Natural killer cell (primary cell): ENCODE results near the gene CAMKK2. TPM values are rescaled to one million over a fixed set of nuclear protein-coding genes. Genes with fewer than 3 reads are reported as not detected.

Experiments used
- ATAC-seq, 3 donors: fragments of 150-1000 bp in 2 of 3; fragments of 200-7000 bp in 1 of 3; cut with Tn5 transposase; 1 replicate in 1 of 3; 2 replicates in 2 of 3; pipeline ENCODE4 v1.10.0; 2021; ENCODE audit warnings: mild to moderate bottlenecking in 2 of 3, moderate library complexity in 2 of 3
- DNase-seq, 2 donors: peaks; one replicate each; pipeline versions ENCODE4 v3.0.0 to v3.0.0-alpha.2; 2013 to 2021; ENCODE audit warnings: mixed read lengths in 1 of 2
- H3K27ac ChIP-seq: one replicate; pipeline ENCODE4 v1.5.1; 2013; ENCODE audit warnings: mild to moderate bottlenecking, low read length
- H3K27me3 ChIP-seq: one replicate; pipeline ENCODE4 v1.6.1; 2013; ENCODE audit warnings: low read length; ENCODE audit not compliant: control insufficient read depth, insufficient read depth
- H3K36me3 ChIP-seq: one replicate; pipeline ENCODE4 v1.6.1; 2013; ENCODE audit warnings: low read length; ENCODE audit not compliant: control insufficient read depth, insufficient read depth
- H3K4me1 ChIP-seq: one replicate; pipeline ENCODE4 v1.6.1; 2013; ENCODE audit warnings: low read length; ENCODE audit not compliant: control insufficient read depth, insufficient read depth
- H3K4me3 ChIP-seq: one replicate; pipeline ENCODE4 v1.5.1; 2013; ENCODE audit warnings: low read length
- H3K9me3 ChIP-seq: one replicate; pipeline ENCODE4 v1.6.1; 2013; ENCODE audit warnings: low read length; ENCODE audit not compliant: control insufficient read depth, insufficient read depth
- H3K27ac Mint-ChIP-seq, 2 donors: one replicate each; pipeline ENCODE4 v1.8.0; 2022; ENCODE audit warnings: mild to moderate bottlenecking in 2 of 2, mixed read lengths in 2 of 2, moderate library complexity in 1 of 2
- H3K27me3 Mint-ChIP-seq, 2 donors: one replicate each; pipeline ENCODE4 v1.8.0; 2022; ENCODE audit warnings: low read depth in 2 of 2, mixed read lengths in 2 of 2
- H3K36me3 Mint-ChIP-seq: one replicate; pipeline ENCODE4 v1.8.0; 2022; ENCODE audit warnings: mixed read lengths
- H3K4me1 Mint-ChIP-seq, 2 donors: one replicate each; pipeline ENCODE4 v1.8.0; 2022; ENCODE audit warnings: mixed read lengths in 2 of 2
- H3K4me3 Mint-ChIP-seq: one replicate; pipeline ENCODE4 v1.8.0; 2022; ENCODE audit warnings: mild to moderate bottlenecking, moderate library complexity, mixed read lengths
- H3K9me3 Mint-ChIP-seq, 2 donors: one replicate each; pipeline ENCODE4 v1.8.0; 2022; ENCODE audit warnings: mixed read lengths in 2 of 2
- CTCF ChIP-seq: fragments of 200-600 bp; IDR thresholded peaks from one replicate; pipeline ENCODE4 v1.8.0; 2022; ENCODE audit warnings: antibody characterized with exemption
- WGBS: methylation state at CpG from one replicate; pipeline ENCODE4 v1.1.7; 2013; ENCODE audit warnings: missing lambda C conversion rate; ENCODE audit not compliant: insufficient coverage; 5-methylcytosine and 5-hydroxymethylcytosine counted together
- intact Hi-C: fragments of 100-400 bp; cut with micrococcal nuclease; formaldehyde crosslinking; loops from one replicate; pipeline ENCODE4 v1.14.2; 2022
- total RNA-seq, 4 donors: library from RNA; stranded (reverse); fragments of 120-200 nt in 1 of 4; gene quantifications; one replicate each; pipeline versions ENCODE4 v1.2.3 to v1.2.4, GENCODE V29; 2013 to 2022

The CAMKK2 gene
- total RNA-seq, 3 donors from 2014 or later (not counting 1 experiment from before 2014, with no cell fraction given) = 19.6 to 27.4 (median 20.9) TPM

GRCh38 chr12:121214855-121215745, 81.4 kb downstream of the CAMKK2 start:
- ATAC-seq = peak in 2 of 3 donors; percentile 27 to 52
- H3K4me3 ChIP-seq = no peak overlapping the region
- Mint-ChIP-seq H3K4me3 (no peak overlapping the region), H3K36me3 (no peaks in the 10 kb centered on the region), H3K9me3 (no peaks in the 10 kb centered on the region), H3K27ac (peak overlapping the region; percentile 28 to 77), H3K4me1 (peaks cover 16 to 20% of the 10 kb centered on the region in 2 donors), H3K27me3 (no peaks in the 10 kb centered on the region)
- peak overlapping the region; percentile 46 for H3K27ac ChIP-seq
- intact Hi-C loops = loop anchor here (5.0 kb wide), 1 partner anchor 82 kb away; the partner anchor contains the start of gene CAMKK2
- no peaks in the 10 kb centered on the region for H3K27me3 ChIP-seq
- H3K36me3 ChIP-seq = peaks cover 9% of the 10 kb centered on the region
- TF ChIP-seq CTCF = no peak
- H3K4me1 ChIP-seq = peaks cover 20% of the 10 kb centered on the region
- H3K9me3 ChIP-seq = no peaks in the 10 kb centered on the region
- peak in 1 of 2 donors; percentile 33 for DNase-seq
- 75% methylated on average over 14 of the region's 14 CpGs for WGBS

- no peaks in the 10 kb centered on the region for H3K27me3 Mint-ChIP-seq
- Histone ChIP-seq H3K27me3 (no peaks in the 10 kb centered on the region), H3K27ac (peak overlapping the region; percentile 46), H3K4me3 (no peak overlapping the region), H3K4me1 (peaks cover 25% of the 10 kb centered on the region), H3K36me3 (peaks cover 9% of the 10 kb centered on the region), H3K9me3 (no peaks in the 10 kb centered on the region)
- no peaks in the 10 kb centered on the region for H3K36me3 Mint-ChIP-seq
- peak in 1 of 2 donors; percentile 42 for DNase-seq
- 96% methylated on average over 8 of the region's 11 CpGs for WGBS
- H3K4me1 Mint-ChIP-seq = peaks cover 19 to 20% of the 10 kb centered on the region in 2 donors
- H3K27ac Mint-ChIP-seq = peak overlapping the region; percentile 28 to 77
- H3K9me3 Mint-ChIP-seq = no peaks in the 10 kb centered on the region
- intact Hi-C loops = loop anchor here (5.0 kb wide), 1 partner anchor 83 kb away; the partner anchor contains the start of gene CAMKK2
- TF ChIP-seq CTCF = no peak
- ATAC-seq = peak in 1 of 3 donors; percentile 19
- no peak overlapping the region for H3K4me3 Mint-ChIP-seq
These were observed 82.2 kb downstream of the CAMKK2 start for GRCh38 chr12:121214166-121214777.

GRCh38 chr12:121212875-121213274, 83.6 kb downstream of the CAMKK2 start:
- Mint-ChIP-seq H3K4me3 (no peak overlapping the region), H3K36me3 (no peaks in the 10 kb centered on the region), H3K27me3 (no peaks in the 10 kb centered on the region)

More at GRCh38 chr12:121212875-121213274, 83.6 kb downstream of the CAMKK2 start:
- DNase-seq (no peak), ATAC-seq (no peak)
- intact Hi-C loops = loop anchor here (5.0 kb wide), 1 partner anchor 84 kb away; the partner anchor contains the start of gene CAMKK2
- 98% methylated on average over 4 of the region's 5 CpGs for WGBS
- Mint-ChIP-seq H3K4me1 (peaks cover 20% of the 10 kb centered on the region in 2 donors), H3K27ac (no peak overlapping the region), H3K9me3 (no peaks in the 10 kb centered on the region)
- Histone ChIP-seq H3K27ac (no peak overlapping the region), H3K27me3 (no peaks in the 10 kb centered on the region), H3K4me3 (no peak overlapping the region), H3K9me3 (no peaks in the 10 kb centered on the region), H3K36me3 (peaks cover 9% of the 10 kb centered on the region), H3K4me1 (peaks cover 27% of the 10 kb centered on the region)
- TF ChIP-seq CTCF = no peak
